ENCODE results near the gene RPL7A. TPM values are rescaled to one million over a fixed set of nuclear protein-coding genes. Genes with fewer than 3 reads are reported as not detected.
"Not testable (repeated sequence)": the region's sequence is repeated elsewhere in the genome, so short reads cannot be mapped to it uniquely, and the experiment has no call there.

The RPL7A gene
- total RNA-seq, 2 donors from 2014 or later, result 1,252 to 1,287 TPM

GRCh38 chr9:133378408-133378962 lies 30.5 kb downstream of the RPL7A start:
- DNase-seq (ENCODE audit: low spot score), result no peak
- intact Hi-C loops (cut with DNase I), result no loop called here

DNA sequence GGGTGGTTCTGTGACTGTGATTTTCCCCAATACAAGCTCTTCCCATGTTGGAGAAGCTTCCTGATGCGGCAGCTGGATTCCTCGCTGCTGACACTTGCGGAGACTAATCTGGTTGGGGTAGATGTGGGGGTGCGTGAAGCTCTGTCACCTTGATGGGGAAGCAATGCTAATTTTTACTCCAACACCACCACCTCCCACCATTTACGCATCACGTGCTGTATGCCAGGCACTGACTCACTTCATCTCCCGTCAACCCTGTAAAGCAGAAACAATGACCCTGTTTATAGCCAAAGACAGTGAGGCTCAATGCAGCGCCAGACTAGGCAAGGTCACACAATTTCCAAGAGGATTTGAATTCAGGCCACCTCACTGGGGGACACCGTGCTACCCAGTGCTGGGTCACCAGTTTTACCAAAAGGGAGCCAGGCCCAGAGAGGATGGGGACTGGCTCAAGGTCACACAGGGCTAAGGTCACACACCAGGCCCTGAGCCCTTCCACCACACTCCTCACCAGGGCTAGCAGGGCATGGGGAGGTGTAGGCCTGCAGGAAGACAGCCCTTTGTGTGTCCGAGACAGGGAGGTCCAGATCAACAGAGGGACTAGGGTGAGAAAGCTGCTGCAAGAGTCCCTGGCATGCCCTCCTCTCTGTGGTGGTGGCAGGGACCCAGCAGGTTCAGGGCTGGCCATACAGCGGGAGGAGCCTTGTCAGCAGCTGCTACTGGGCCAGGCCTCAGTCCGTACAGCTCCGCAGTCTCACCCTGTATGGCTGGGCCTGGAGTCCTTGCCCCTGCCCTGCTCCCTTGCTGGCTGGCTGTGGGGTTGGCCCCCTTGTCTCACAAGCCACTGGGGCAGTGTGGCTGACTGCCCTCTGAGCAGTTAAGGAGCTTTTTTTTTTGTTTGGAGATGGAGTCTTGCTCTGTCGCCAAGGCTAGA lies 31.4 kb downstream of the RPL7A start:
- DNase-seq (ENCODE audit: low spot score), result no peak
- intact Hi-C loops (cut with DNase I), result no loop called here

GRCh38 chr9:133380734-133381133 lies 32.7 kb downstream of the RPL7A start:
- intact Hi-C loops (cut with DNase I), result no loop called here

DNA sequence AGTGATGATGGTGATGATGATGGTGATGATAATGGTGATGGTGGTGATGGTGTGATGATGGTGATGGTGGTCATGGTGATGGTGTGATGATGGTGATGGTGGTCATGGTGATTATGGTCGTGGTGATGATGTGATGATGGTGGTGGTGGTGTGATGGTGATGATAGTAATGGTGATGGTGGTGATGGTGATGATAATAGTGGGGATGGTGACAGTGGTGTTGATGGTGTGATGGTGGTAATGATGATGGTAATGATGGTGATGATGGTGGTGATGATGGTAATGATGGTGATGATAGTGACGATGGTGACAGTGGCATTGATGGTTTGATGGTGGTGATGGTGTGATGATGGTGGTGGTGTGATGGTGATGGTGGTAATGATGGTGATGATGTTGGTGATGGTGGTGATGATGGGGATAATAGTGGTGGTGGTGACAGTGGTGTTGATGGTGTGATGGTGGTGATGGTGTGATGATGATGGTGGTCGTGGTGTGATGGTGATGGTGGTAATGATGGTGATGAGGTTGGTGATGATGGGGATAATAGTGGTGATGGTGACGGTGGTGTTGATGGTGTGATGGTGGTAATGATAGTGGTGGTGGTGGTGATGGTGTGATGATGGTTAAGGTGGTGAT lies 34.6 kb downstream of the RPL7A start:
- intact Hi-C loops (cut with DNase I), result no loop called here
- DNase-seq (ENCODE audit: low spot score), result no peak

More at GRCh38 chr9:133380734-133381133, 32.7 kb downstream of the RPL7A start:
- DNase-seq (ENCODE audit: low spot score), result no peak

DNA sequence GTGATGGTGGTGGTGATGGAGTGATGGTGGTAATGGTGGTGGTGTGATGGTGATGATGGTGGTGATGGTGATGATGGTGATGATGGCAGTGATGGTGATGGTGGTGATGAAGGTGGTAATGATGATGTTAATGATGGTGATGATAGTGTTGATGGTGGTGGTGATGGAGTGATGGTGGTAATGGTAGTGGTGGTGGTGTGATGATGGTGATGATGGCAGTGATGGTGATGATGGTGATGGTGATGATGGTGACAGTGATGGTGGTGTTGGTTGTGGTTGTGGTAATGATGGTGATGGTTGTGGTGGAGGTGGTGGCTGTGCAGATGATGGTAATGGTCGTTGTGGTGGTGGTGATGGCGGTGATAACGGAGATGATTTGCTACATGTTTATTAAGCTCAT lies 35.4 kb downstream of the RPL7A start:
- DNase-seq (ENCODE audit: low spot score), result no peak
- intact Hi-C loops (cut with DNase I), result no loop called here

DNA sequence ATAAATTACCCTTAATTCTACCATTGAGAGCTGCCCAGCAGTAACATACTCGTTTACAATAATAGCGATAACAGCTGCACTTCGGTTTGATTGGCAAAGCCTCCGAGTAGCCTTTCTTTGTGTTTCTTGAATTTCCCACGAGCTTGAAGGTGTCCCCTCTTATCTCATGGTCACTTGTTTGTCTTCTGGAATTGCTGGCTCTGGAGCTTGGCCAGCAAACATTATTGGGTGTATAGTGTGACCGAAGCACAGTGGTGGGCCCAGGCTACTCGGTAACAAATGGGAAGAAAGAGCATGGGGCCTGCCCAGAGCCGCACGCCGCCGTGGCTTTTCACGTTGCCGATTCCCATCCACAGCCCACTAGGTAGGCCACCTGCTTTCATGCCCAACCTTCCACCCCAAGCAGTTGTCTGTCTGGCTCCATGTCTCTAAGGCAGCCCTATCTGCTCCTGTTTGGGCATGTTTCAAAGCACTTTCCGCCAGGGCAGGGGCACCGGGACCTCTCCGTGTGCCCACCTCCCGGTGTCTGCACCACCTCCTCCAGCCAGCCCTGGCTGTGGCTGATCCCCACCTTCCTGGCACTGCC lies 36.8 kb downstream of the RPL7A start:
- DNase-seq (ENCODE audit: low spot score), result no peak
- intact Hi-C loops (cut with DNase I), result no loop called here

DNA sequence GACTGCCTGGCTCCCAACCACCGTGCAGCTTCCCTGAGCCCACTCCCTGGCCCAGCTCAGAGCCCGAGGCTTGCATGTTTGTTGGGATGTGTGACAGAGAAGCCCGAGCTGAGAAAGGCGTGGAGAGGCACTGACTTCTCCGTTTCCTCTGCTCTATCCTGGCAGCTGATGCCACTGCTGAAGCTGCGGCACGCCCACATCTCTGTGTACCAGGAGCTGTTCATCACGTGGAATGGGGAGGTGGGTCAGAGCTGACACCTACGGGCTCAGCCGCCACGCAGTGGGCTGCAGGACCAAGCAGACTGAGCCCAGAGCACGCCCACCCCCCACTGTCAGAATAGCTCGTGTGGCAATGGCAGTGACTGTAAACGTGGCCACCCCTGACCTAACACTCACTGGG lies 37.4 kb downstream of the RPL7A start:
- no peak for DNase-seq (ENCODE audit: low spot score)
- intact Hi-C loops (cut with DNase I), result no loop called here

DNA sequence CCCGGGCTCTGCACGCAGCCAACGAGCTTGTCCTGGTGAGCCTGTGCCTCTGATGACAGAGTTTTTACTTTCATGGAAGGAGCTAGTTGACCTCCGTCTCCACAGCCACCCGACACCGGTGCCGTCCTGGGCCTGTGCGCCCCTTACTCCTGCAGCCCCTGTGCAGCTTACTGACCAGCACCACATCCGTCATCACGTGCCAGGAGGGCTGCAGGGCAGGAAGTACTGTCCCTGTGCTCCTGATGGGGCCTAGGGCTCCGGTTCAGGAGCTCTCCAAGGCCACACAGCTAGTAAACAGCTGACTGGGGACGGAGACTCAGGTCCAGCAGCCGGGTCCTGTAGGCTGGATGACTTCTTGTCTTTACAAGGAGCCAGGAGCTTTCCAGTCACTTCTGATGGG lies 38.3 kb downstream of the RPL7A start:
- DNase-seq (ENCODE audit: low spot score), result no peak
- intact Hi-C loops (cut with DNase I), result no loop called here

DNA sequence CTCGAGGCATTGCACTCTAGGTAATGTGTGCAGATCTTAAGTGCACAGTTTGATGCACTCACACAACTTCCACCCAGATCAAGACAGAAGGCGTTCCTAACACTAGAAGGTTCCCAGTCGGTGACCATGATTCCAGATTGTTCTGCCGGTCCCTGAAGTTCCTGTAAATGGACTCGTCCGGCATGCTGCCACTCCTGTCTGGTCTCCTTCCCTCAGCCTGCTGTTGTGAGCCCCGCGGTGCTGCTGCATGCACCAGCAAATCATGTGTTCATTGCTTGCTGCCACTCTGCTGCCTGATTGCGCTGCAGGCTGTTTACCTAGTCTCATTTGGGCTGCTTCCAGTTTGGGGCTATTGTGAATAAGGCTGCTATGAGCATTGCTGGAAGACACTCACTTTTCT lies 39.7 kb downstream of the RPL7A start:
- intact Hi-C loops (cut with DNase I), result no loop called here
- no peak for DNase-seq (ENCODE audit: low spot score)

DNA sequence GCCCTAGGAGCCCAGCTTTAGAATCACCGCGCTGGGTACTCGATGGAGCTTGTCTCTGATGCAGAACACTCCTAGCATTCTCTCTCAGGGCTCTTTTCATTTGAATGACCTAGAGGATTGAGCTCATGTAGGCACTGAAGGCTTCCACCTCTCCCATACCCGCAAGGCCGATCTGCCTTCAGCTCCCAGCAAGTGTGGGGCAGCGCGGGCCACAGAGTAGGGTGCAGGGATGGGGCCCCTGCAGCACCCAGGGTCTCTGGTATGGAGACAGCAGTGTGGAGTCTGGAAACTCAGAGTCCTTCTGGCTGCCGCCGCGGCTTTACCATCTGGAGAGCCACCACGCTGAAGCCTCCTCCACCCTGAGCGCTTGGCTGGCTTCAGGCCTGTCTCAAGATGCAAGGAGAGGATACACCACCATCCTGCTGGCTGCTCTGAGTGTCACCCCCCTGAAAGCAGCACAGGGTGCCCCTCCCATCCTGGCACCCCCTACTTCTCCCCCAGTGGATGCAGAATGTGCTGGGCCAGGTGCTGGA lies 41.1 kb downstream of the RPL7A start:
- intact Hi-C loops (cut with DNase I), result no loop called here
- no peak for DNase-seq (ENCODE audit: low spot score)

DNA sequence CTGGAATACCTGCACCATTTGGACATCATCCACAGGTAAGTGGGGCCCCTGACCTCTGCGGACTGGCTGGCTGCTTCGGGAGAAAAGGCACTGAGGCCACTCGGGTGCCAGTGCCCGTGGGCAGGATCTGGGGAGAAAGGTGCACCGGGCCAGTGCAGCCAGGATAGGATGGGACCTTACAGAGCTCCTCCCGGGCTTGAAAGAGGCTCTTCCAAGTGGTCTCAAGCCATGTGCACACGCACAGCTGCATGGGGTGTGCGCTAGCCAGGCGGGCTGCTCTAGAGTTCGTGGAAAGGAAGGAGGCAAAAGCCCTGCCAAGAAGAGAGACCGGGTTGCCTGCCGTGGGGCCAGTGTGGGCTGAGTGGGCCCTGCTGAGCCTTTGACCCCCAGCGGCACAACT lies 41.5 kb downstream of the RPL7A start:
- intact Hi-C loops (cut with DNase I), result no loop called here

GRCh38 chr9:133390713-133391112 lies 42.7 kb downstream of the RPL7A start:
- no peak for DNase-seq (ENCODE audit: low spot score)
- intact Hi-C loops (cut with DNase I), result no loop called here

More for the DNA sequence above, 41.5 kb downstream of the RPL7A start:
- no peak for DNase-seq (ENCODE audit: low spot score)

- DNase-seq (ENCODE audit: low spot score); intact Hi-C loops (cut with DNase I): not testable (repeated sequence)
These were observed 43.4 kb downstream of the RPL7A start for GRCh38 chr9:133391449-133391848.

GRCh38 chr9:133392308-133392707 lies 44.3 kb downstream of the RPL7A start:
- DNase-seq (ENCODE audit: low spot score), result not testable (repeated sequence)
- intact Hi-C loops (cut with DNase I), result loop anchor here in 1 of 2 donors (1.0 kb wide), 1 partner anchor 44 kb away; no protein-coding TSS in a partner anchor

- intact Hi-C loops (cut with DNase I), result no loop called here
- no peak for DNase-seq (ENCODE audit: low spot score)
These were observed 45.4 kb downstream of the RPL7A start for GRCh38 chr9:133393399-133393798.

- DNase-seq (ENCODE audit: low spot score), result no peak
- intact Hi-C loops (cut with DNase I), result no loop called here
These were observed 46.8 kb downstream of the RPL7A start for GRCh38 chr9:133394687-133395271.

DNA sequence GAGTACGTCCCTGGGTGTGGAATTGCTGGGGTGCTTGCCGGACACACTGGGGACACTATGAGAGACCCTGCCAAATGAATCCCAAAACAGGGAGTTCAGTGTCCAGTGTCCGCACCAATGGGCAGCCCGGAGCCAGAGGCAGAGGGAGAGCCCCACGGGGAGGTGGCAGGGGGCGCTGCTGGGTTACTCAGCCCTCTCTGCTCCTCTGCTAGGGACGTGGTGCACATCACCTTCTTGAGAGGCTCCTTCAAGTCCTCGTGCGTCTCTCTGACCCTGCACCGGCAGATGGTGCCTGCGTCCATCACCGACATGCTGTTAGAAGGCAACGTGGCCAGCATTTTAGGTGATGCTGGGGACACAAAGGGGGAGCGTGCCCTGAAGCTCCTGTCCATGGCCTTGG lies 48.9 kb downstream of the RPL7A start:
- no peak for DNase-seq (ENCODE audit: low spot score)
- intact Hi-C loops (cut with DNase I), result no loop called here

- DNase-seq (ENCODE audit: low spot score), result no peak
- intact Hi-C loops (cut with DNase I), result no loop called here
These were observed 49.4 kb downstream of the RPL7A start for GRCh38 chr9:133397370-133397769.

DNA sequence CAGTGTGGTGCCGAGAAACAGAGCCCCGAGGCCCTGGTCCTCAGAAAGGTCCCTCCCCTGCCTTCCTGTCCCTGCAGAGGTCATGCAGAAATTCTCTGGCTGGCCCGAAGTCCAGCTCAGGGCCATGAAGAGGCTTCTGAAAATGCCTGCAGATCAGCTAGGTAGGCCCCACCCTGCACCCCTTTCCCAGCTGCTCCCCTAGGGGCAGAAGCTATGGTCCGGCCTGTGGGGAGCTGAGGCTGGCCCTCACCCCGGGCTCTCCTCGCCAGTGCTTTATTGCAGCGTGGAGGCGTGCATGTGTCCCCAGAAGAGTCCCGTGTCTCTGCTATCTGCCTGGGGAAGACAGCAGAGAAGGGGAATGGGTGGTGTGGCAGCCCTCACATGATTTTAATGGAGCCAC lies 49.9 kb downstream of the RPL7A start:
- DNase-seq (ENCODE audit: low spot score), result no peak
- intact Hi-C loops (cut with DNase I), result no loop called here
